Suprapubic skin (tissue), 4 donors: ENCODE measurements around the gene ARMC10. TPM values are rescaled to one million over a fixed set of nuclear protein-coding genes. Genes with fewer than 3 reads are reported as not detected.
"Not testable (repeated sequence)": the region's sequence is repeated elsewhere in the genome, so short reads cannot be mapped to it uniquely, and the experiment has no call there.

Experiments used
- DNase-seq, 2 donors: peaks; one replicate each; pipeline ENCODE4 v3.0.0-alpha.2; 2019; ENCODE audit warnings: low spot score in 2 of 2
- H3K27ac ChIP-seq: fragments of 200-600 bp; sonication (generic); one replicate; pipeline ENCODE4 v1.5.1; 2019
- H3K27me3 ChIP-seq: fragments of 200-600 bp; sonication (generic); one replicate; pipeline ENCODE4 v1.5.1; 2019
- H3K36me3 ChIP-seq: fragments of 200-600 bp; sonication (generic); one replicate; pipeline ENCODE4 v1.5.1; 2019
- H3K4me1 ChIP-seq: fragments of 200-600 bp; sonication (generic); one replicate; pipeline ENCODE4 v1.5.1; 2019
- H3K4me3 ChIP-seq: fragments of 200-600 bp; sonication (generic); one replicate; pipeline ENCODE4 v1.5.1; 2019; ENCODE audit warnings: mild to moderate bottlenecking
- H3K9me3 ChIP-seq: fragments of 200-600 bp; sonication (generic); one replicate; pipeline ENCODE4 v1.5.1; 2019
- CTCF ChIP-seq, 2 donors: fragments of 200-600 bp in 1 of 2; fragments of 450-650 bp in 1 of 2; sonication (generic) in 1 of 2; IDR thresholded peaks; one replicate each; pipeline ENCODE4 v1.5.1; 2016 to 2019; ENCODE audit warnings: antibody characterized with exemption in 2 of 2, mild to moderate bottlenecking in 1 of 2, moderate library complexity in 1 of 2
- EP300 ChIP-seq: sonication (generic); formaldehyde crosslinking; IDR thresholded peaks from one replicate; pipeline ENCODE4 v1.6.1; 2017; ENCODE audit warnings: antibody characterized with exemption
- POLR2A ChIP-seq, 2 donors: fragments of 450-650 bp; IDR thresholded peaks; one replicate each; pipeline ENCODE4 v1.6.1; 2017; ENCODE audit warnings: antibody characterized with exemption in 2 of 2, mild to moderate bottlenecking in 2 of 2, moderate library complexity in 2 of 2
- POLR2AphosphoS5 ChIP-seq, 3 donors: sonication (generic); formaldehyde crosslinking; IDR thresholded peaks; one replicate each; pipeline ENCODE4 v1.6.1; 2017; ENCODE audit warnings: antibody characterized with exemption in 3 of 3
- WGBS: methylation state at CpG from one replicate; pipeline ENCODE4 v1.1.5; 2018; 5-methylcytosine and 5-hydroxymethylcytosine counted together
- total RNA-seq, 4 donors: library from RNA; depleted of rRNA; stranded (reverse); fragments of >200 nt; gene quantifications; one replicate each; pipeline ENCODE4 v1.1.0, GENCODE V29; 2016

The ARMC10 gene
- total RNA-seq, 4 donors from 2014 or later: 37.2 to 60.0 (median 50.0) TPM

GRCh38 chr7:103073989-103074518 is 886 bp upstream of the ARMC10 start:
- Histone ChIP-seq H3K9me3 (no peaks in the 10 kb centered on the region), H3K4me3 (peak overlapping the region; percentile 79), H3K4me1 (peaks cover 24% of the 10 kb centered on the region), H3K27me3 (no peaks in the 10 kb centered on the region), H3K27ac (peak overlapping the region; percentile 97), H3K36me3 (no peaks in the 10 kb centered on the region)
- 15% methylated on average over 6 of the region's 6 CpGs for WGBS
- no peak for DNase-seq
- TF ChIP-seq POLR2AphosphoS5 (IDR thresholded peaks at IDR 0.05) (no peak), CTCF (IDR thresholded peaks at IDR 0.05) (no peak), POLR2A (IDR thresholded peaks at IDR 0.05) (no peak), EP300 (no peak)

DNA sequence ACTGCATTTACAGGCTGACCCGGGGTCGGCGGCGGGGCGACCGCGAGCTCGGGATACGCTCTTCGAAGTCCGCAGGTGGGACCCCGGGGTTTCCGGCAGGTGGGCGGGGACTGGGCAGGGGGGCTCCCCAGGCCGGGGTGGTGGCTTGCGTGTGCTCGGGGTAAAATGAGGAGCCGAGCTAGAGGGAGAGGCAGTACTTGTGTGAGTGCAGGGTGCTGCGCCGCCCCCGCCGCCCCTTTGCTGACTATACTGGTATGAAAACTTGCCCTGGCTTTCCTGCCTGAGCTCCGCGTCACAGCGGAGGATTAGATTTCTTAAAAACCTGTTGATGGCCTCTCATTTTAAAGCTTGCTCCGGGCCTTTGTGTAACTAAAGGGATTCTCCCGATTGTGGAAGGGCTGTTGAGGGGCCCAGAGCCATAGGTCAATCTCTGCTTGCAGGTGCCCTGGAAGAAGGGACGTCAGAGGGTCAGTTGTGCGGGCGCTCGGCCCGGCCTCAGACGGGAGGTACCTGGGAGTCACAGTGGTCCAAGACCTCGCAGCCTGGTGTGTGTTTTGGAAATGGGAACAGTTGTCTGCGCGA is 488 bp downstream of the ARMC10 start:
- peaks cover 24% of the 10 kb centered on the region for H3K4me1 ChIP-seq
- peak overlapping the region; percentile 79 for H3K4me3 ChIP-seq
- H3K27me3 ChIP-seq: no peaks in the 10 kb centered on the region
- peak overlapping the region; percentile 97 for H3K27ac ChIP-seq
- TF ChIP-seq POLR2AphosphoS5 (IDR thresholded peaks at IDR 0.05) (no peak), CTCF (IDR thresholded peaks at IDR 0.05) (no peak), EP300 (no peak), POLR2A (IDR thresholded peaks at IDR 0.05) (no peak)
- DNase-seq: peak; percentile 75 to 82
- no peaks in the 10 kb centered on the region for H3K36me3 ChIP-seq
- WGBS: 4% methylated on average over 9 of the region's 36 CpGs
- H3K9me3 ChIP-seq: no peaks in the 10 kb centered on the region

- TF ChIP-seq EP300: no peak
- no peak for TF ChIP-seq POLR2A (IDR thresholded peaks at IDR 0.05)
- no peak for TF ChIP-seq CTCF (IDR thresholded peaks at IDR 0.05)
- no peak for TF ChIP-seq POLR2AphosphoS5 (IDR thresholded peaks at IDR 0.05)
- no peaks in the 10 kb centered on the region for H3K27me3 ChIP-seq
- no peaks in the 10 kb centered on the region for H3K9me3 ChIP-seq
- no peak overlapping the region for H3K4me3 ChIP-seq
- no peaks in the 10 kb centered on the region for H3K36me3 ChIP-seq
- H3K27ac ChIP-seq: no peak overlapping the region
- 78% methylated on average over 7 of the region's 7 CpGs for WGBS
- DNase-seq: no peak
- H3K4me1 ChIP-seq: peaks cover 24% of the 10 kb centered on the region
Observed at GRCh38 chr7:103076764-103077163, 1.8 kb downstream of the ARMC10 start.

GRCh38 chr7:103077318-103077717 is 2.4 kb downstream of the ARMC10 start:
- H3K27ac ChIP-seq: no peak overlapping the region
- no peak for DNase-seq
- TF ChIP-seq POLR2AphosphoS5 (IDR thresholded peaks at IDR 0.05): no peak
- no peak for TF ChIP-seq CTCF (IDR thresholded peaks at IDR 0.05)
- H3K27me3 ChIP-seq: no peaks in the 10 kb centered on the region
- 98% methylated on average over 3 of the region's 3 CpGs for WGBS
- H3K4me3 ChIP-seq: no peak overlapping the region
- peaks cover 24% of the 10 kb centered on the region for H3K4me1 ChIP-seq
- H3K36me3 ChIP-seq: no peaks in the 10 kb centered on the region
- no peaks in the 10 kb centered on the region for H3K9me3 ChIP-seq

DNA sequence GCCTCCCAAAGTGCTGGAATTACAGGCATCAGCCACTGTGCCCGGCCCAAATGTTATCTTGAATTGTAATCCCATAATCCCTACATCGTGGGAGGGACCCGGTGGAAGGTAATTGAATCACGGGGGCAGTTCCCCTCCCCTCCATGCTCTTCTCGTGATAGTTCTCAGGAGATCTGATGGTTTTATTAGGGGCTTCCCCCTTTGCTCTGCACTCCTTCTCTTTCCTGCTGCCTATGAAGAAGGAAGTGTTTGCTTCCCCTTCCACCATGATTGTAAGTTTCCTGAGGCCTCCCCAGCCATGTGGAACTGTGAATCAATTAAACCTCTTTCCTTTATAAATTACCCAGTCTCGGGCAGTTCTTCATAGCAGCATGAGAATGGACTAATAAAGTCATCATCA is 3.3 kb downstream of the ARMC10 start:
- peaks cover 24% of the 10 kb centered on the region for H3K4me1 ChIP-seq
- H3K4me3 ChIP-seq, DNase-seq, H3K9me3 ChIP-seq, H3K27me3 ChIP-seq, H3K36me3 ChIP-seq, H3K27ac ChIP-seq: not testable (repeated sequence)
- WGBS: 90% methylated on average over 6 of the region's 6 CpGs

- peaks cover 15% of the 10 kb centered on the region for H3K36me3 ChIP-seq
- TF ChIP-seq CTCF (IDR thresholded peaks at IDR 0.05) (no peak), POLR2A (IDR thresholded peaks at IDR 0.05) (no peak), EP300 (no peak), POLR2AphosphoS5 (IDR thresholded peaks at IDR 0.05) (no peak)
- H3K9me3 ChIP-seq: no peaks in the 10 kb centered on the region
- 84% methylated on average over 3 of the region's 3 CpGs for WGBS
- no peaks in the 10 kb centered on the region for H3K27me3 ChIP-seq
- H3K4me3 ChIP-seq: no peak overlapping the region
- DNase-seq: no peak
- H3K27ac ChIP-seq: no peak overlapping the region
- H3K4me1 ChIP-seq: peaks cover 16% of the 10 kb centered on the region
Observed at GRCh38 chr7:103079836-103080235, 4.9 kb downstream of the ARMC10 start.
